HCT116 (cell line): ENCODE results near the gene LRRC7.

Experiments used
- POLR2A ChIP-seq: IDR thresholded peaks from 2 replicates; pipeline ENCODE4 v1.7.0; 2011; ENCODE audit warnings: borderline replicate concordance; ENCODE audit not compliant: insufficient read depth, insufficient read length; ENCODE audit errors: extremely low read depth
- SP1 ChIP-seq: IDR thresholded peaks from 2 replicates; pipeline ENCODE4 v1.6.1; 2012; ENCODE audit warnings: low read depth
- TF ChIP-seq, protein P1 (sequence below), 3 experiments: fragments of 200-600 bp in 1 of 3; sonication (generic) in 1 of 3; IDR thresholded peaks in 2 of 3; conservative IDR thresholded peaks in 1 of 3; 2 replicates each; pipeline ENCODE4 v1.5.1; 2012 to 2017; ENCODE audit warnings: low read depth in 2 of 3, low read length in 2 of 3, antibody characterized with exemption in 1 of 3, borderline replicate concordance in 1 of 3, control low read depth in 1 of 3, mild to moderate bottlenecking in 1 of 3, mixed read lengths in 1 of 3, mixed run types in 1 of 3, moderate library complexity in 1 of 3; ENCODE audit not compliant: insufficient read depth in 1 of 3

DNA sequence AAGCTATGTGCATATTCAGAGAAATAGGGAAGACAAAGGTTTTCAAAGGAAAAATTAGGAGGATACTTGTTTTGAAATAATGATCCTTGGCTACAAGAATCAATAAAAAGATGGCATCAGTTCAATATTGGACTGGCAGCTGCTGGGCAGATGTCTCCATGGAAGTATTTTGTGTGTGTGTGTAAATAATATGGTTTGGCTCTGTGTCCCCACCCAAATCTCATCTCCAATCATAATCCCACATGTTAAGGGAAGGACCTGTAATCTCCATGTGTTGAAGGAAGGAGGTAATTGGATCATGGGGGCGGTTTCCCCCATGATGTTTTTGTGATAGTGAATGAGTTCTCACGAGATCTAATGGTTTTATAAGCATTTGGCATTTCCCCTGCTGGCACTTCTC is 40.4 kb upstream of the LRRC7 start:
- TF ChIP-seq, protein P1, sequence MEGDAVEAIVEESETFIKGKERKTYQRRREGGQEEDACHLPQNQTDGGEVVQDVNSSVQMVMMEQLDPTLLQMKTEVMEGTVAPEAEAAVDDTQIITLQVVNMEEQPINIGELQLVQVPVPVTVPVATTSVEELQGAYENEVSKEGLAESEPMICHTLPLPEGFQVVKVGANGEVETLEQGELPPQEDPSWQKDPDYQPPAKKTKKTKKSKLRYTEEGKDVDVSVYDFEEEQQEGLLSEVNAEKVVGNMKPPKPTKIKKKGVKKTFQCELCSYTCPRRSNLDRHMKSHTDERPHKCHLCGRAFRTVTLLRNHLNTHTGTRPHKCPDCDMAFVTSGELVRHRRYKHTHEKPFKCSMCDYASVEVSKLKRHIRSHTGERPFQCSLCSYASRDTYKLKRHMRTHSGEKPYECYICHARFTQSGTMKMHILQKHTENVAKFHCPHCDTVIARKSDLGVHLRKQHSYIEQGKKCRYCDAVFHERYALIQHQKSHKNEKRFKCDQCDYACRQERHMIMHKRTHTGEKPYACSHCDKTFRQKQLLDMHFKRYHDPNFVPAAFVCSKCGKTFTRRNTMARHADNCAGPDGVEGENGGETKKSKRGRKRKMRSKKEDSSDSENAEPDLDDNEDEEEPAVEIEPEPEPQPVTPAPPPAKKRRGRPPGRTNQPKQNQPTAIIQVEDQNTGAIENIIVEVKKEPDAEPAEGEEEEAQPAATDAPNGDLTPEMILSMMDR (IDR thresholded peaks at IDR 0.05 in 2 of 3, conservative IDR thresholded peaks at IDR 0.05 in 1 of 3; ENCODE audit: borderline replicate concordance in 1 of 3, insufficient read depth in 1 of 3, low read depth in 2 of 3, low read length in 2 of 3): no peak
- TF ChIP-seq SP1: no peak
- TF ChIP-seq POLR2A: no peak
